Fibroblast of lung (primary cell): ENCODE measurements around the gene TBL1Y.

Experiments
- EZH2 ChIP-seq: IDR thresholded peaks from 2 replicates; pipeline ENCODE4 v1.5.1; 2012; ENCODE audit warnings: low read length, control low read depth, mild to moderate bottlenecking; ENCODE audit errors: missing control alignments
- TF ChIP-seq, protein P1 (sequence below), 2 donors: IDR thresholded peaks in 1 of 2; conservative IDR thresholded peaks in 1 of 2; 1 replicate in 1 of 2; 2 replicates in 1 of 2; pipeline ENCODE4 v1.5.1; 2011 to 2012; ENCODE audit warnings: low read length in 2 of 2, control low read depth in 1 of 2, inconsistent platforms in 1 of 2, low read depth in 1 of 2, mild to moderate bottlenecking in 1 of 2

DNA sequence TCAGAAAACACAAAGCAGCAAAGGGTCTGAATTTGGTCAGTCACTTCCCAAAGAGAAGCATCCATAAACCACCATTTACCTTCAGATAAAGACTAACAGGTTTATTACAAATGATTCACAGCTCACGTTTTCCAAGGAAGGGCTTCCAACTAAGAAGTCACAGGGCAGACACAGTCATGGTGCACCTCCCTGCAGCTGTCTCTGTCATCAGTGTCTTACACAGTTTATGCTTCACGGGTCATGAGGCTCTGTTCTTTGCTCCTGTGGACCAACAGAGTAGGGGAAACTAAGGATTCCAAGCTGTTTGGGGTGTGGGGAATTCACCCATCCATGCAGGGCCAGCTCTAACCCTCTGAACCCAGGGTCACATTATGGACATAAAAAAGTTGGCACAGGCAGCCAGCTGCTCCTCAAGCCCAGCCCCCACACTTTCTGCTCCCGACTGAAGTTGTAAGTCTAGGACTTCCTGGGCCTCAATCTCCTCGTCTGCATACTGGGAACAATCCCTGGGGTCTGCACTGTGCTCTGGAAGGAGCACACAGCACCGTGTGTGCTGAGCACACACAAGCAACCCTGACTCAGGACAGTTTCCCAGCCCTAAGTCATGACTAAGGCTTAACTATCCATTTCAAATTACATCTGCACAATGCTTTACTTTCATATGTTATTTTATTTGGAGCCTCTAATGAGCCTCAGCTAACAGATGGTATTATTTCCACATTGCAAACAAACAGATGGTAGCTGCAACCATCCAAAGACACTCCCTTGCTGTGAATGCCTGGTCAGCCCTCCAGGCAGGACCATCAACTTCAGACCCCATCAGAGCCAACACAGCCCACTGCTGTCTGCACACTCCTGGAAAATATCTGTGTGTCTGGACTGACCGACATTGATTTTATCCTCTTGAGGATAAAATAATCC is 214.9 kb downstream of the TBL1Y start:
- no peak for TF ChIP-seq EZH2
- TF ChIP-seq, protein P1, sequence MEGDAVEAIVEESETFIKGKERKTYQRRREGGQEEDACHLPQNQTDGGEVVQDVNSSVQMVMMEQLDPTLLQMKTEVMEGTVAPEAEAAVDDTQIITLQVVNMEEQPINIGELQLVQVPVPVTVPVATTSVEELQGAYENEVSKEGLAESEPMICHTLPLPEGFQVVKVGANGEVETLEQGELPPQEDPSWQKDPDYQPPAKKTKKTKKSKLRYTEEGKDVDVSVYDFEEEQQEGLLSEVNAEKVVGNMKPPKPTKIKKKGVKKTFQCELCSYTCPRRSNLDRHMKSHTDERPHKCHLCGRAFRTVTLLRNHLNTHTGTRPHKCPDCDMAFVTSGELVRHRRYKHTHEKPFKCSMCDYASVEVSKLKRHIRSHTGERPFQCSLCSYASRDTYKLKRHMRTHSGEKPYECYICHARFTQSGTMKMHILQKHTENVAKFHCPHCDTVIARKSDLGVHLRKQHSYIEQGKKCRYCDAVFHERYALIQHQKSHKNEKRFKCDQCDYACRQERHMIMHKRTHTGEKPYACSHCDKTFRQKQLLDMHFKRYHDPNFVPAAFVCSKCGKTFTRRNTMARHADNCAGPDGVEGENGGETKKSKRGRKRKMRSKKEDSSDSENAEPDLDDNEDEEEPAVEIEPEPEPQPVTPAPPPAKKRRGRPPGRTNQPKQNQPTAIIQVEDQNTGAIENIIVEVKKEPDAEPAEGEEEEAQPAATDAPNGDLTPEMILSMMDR (conservative IDR thresholded peaks at IDR 0.05 in 1 of 2, IDR thresholded peaks at IDR 0.05 in 1 of 2; ENCODE audit: low read depth in 1 of 2, low read length in 2 of 2): no peak
